Panc1 (cell line): ENCODE data around the gene KHSRP.

Experiments used
- POLR2AphosphoS5 ChIP-seq: IDR thresholded peaks from 2 replicates; pipeline ENCODE4 v1.6.1; 2012; ENCODE audit warnings: mild to moderate bottlenecking, low read depth, low read length, moderate library complexity
- TF ChIP-seq, protein P1 (sequence below): fragments of 450-650 bp; IDR thresholded peaks from 2 replicates; pipeline ENCODE4 v1.5.1; 2017; ENCODE audit warnings: mild to moderate bottlenecking
- TF ChIP-seq, protein P2 (sequence below), 2 experiments: IDR thresholded peaks; 2 replicates each; pipeline ENCODE4 v1.6.1; 2011 to 2012; ENCODE audit warnings: low read depth in 2 of 2, control low read depth in 1 of 2, low read length in 1 of 2, mild to moderate bottlenecking in 1 of 2, moderate library complexity in 1 of 2; ENCODE audit not compliant: insufficient read depth in 1 of 2

DNA sequence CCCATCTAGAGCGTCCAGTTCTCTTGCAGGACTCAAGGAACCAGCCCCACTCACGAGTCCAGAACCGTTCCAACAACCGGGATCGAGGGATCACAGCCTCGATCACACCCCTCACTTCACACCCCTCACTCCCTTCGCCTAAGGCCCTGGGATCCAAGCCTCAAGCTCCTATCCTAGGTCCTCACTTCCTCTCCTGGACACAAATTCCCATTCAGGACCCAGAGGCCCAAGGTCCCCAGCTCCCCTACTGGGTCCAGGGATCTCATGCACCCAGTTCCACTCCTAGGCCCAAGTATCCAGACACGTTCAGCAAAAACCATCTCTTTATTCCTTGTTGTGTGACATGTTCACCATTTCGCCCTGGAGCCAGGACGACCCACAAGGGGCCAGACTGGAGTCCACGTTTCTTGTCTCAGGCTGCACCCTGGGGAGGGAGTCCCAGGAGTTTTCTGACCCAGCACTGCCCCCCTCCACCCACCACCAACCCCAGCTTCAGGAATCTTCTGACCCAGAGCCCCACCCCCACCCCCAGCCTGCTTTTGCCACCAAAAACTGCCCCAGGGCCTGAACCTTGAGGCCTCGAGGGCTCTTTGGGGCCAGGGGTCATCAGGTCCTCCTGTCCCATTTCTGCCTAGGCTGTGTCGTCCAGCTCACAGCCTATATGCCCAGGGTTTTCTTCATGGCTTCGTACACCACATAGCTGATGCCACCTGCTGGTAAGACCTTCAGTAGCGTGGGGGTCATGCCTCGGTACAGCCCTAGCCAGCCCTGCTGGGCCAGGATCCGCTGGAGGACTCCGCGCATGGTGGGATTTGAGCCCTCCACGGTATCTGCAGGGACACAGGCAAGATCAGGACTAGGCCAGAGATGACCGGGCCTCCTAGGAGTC is 1.4 kb upstream of the KHSRP start:
- TF ChIP-seq, protein P1, sequence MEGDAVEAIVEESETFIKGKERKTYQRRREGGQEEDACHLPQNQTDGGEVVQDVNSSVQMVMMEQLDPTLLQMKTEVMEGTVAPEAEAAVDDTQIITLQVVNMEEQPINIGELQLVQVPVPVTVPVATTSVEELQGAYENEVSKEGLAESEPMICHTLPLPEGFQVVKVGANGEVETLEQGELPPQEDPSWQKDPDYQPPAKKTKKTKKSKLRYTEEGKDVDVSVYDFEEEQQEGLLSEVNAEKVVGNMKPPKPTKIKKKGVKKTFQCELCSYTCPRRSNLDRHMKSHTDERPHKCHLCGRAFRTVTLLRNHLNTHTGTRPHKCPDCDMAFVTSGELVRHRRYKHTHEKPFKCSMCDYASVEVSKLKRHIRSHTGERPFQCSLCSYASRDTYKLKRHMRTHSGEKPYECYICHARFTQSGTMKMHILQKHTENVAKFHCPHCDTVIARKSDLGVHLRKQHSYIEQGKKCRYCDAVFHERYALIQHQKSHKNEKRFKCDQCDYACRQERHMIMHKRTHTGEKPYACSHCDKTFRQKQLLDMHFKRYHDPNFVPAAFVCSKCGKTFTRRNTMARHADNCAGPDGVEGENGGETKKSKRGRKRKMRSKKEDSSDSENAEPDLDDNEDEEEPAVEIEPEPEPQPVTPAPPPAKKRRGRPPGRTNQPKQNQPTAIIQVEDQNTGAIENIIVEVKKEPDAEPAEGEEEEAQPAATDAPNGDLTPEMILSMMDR = no peak; the same call in 1 of the 2 replicates
- no peak for TF ChIP-seq POLR2AphosphoS5
- TF ChIP-seq, protein P2, sequence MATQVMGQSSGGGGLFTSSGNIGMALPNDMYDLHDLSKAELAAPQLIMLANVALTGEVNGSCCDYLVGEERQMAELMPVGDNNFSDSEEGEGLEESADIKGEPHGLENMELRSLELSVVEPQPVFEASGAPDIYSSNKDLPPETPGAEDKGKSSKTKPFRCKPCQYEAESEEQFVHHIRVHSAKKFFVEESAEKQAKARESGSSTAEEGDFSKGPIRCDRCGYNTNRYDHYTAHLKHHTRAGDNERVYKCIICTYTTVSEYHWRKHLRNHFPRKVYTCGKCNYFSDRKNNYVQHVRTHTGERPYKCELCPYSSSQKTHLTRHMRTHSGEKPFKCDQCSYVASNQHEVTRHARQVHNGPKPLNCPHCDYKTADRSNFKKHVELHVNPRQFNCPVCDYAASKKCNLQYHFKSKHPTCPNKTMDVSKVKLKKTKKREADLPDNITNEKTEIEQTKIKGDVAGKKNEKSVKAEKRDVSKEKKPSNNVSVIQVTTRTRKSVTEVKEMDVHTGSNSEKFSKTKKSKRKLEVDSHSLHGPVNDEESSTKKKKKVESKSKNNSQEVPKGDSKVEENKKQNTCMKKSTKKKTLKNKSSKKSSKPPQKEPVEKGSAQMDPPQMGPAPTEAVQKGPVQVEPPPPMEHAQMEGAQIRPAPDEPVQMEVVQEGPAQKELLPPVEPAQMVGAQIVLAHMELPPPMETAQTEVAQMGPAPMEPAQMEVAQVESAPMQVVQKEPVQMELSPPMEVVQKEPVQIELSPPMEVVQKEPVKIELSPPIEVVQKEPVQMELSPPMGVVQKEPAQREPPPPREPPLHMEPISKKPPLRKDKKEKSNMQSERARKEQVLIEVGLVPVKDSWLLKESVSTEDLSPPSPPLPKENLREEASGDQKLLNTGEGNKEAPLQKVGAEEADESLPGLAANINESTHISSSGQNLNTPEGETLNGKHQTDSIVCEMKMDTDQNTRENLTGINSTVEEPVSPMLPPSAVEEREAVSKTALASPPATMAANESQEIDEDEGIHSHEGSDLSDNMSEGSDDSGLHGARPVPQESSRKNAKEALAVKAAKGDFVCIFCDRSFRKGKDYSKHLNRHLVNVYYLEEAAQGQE (IDR thresholded peaks at IDR 0.05; ENCODE audit: insufficient read depth in 1 of 2, low read depth in 2 of 2, low read length in 1 of 2) = no peak
